NCI-H2107 treated with DMSO at 0.1 percent for 48 hours (cell line): Measurements from ENCODE around the gene SDC3.
A peak's percentile ranks its signal among the peaks of the same experiment; 100 is the strongest.

Source experiments
- DNase-seq: peaks from one replicate; lab custom pipeline; 2025; ENCODE audit not compliant: unreplicated experiment; lab: John Stamatoyannopoulos, UW

Gene SDC3

GRCh38 chr1:30928789-30929134 is 20.2 kb upstream of the SDC3 start:
- DNase-seq: no peak

- DNase-seq: no peak
Measured at GRCh38 chr1:30928171-30928570, 19.6 kb upstream of the SDC3 start.

- no peak for DNase-seq
Measured at GRCh38 chr1:30927448-30927847, 18.9 kb upstream of the SDC3 start.

GRCh38 chr1:30923597-30923996 is 15.0 kb upstream of the SDC3 start:
- DNase-seq: no peak

- no peak for DNase-seq
Measured at GRCh38 chr1:30920827-30921226, 12.3 kb upstream of the SDC3 start.

- DNase-seq: no peak
Measured at GRCh38 chr1:30919025-30919881, 10.7 kb upstream of the SDC3 start.

GRCh38 chr1:30916296-30916695 is 7.7 kb upstream of the SDC3 start:
- DNase-seq: no peak

GRCh38 chr1:30915491-30916230 is 7.1 kb upstream of the SDC3 start:
- no peak for DNase-seq

- no peak for DNase-seq
Measured at GRCh38 chr1:30914931-30915330, 6.4 kb upstream of the SDC3 start.

- no peak for DNase-seq
Measured at GRCh38 chr1:30914587-30914922, 6.0 kb upstream of the SDC3 start.

GRCh38 chr1:30912913-30913652 is 4.5 kb upstream of the SDC3 start:
- DNase-seq: no peak

GRCh38 chr1:30912224-30912623 is 3.7 kb upstream of the SDC3 start:
- DNase-seq: no peak

GRCh38 chr1:30911059-30911954 is 2.7 kb upstream of the SDC3 start:
- DNase-seq: peak; percentile 62

GRCh38 chr1:30909365-30910068 is 959 bp upstream of the SDC3 start:
- peak; percentile 23 for DNase-seq

- DNase-seq: no peak
Measured at GRCh38 chr1:30908316-30908695, 252 bp downstream of the SDC3 start.

GRCh38 chr1:30907481-30908315 is 860 bp downstream of the SDC3 start:
- DNase-seq: no peak

GRCh38 chr1:30906631-30907441 is 1.7 kb downstream of the SDC3 start:
- no peak for DNase-seq

- DNase-seq: no peak
Measured at GRCh38 chr1:30905916-30906620, 2.5 kb downstream of the SDC3 start.
